Fibroblast of the aortic adventitia (primary cell): ENCODE data around the gene LSP1. TPM values are rescaled to one million over a fixed set of nuclear protein-coding genes. Genes with fewer than 3 reads are reported as not detected.
"Not testable (repeated sequence)": the region's sequence is repeated elsewhere in the genome, so short reads cannot be mapped to it uniquely, and the experiment has no call there.

ENCODE experiments used
- DNase-seq: peaks from one replicate; pipeline ENCODE4 v3.0.0-alpha.2; 2010; ENCODE audit warnings: low read depth
- H3K4me3 ChIP-seq: 2 replicates; pipeline ENCODE4 v1.5.1; 2011; ENCODE audit warnings: low read depth, mild to moderate bottlenecking, control low read depth, low read length, moderate library complexity
- CTCF ChIP-seq: IDR thresholded peaks from 2 replicates; pipeline ENCODE4 v1.5.1; 2011; ENCODE audit warnings: mild to moderate bottlenecking, low read length, control low read depth, inconsistent platforms; ENCODE audit not compliant: insufficient read depth
- small RNA-seq: library from RNA; depleted of rRNA; stranded (forward); fragments of <200 nt; gene quantifications from one replicate; pipeline ENCODE3, GENCODE V24; 2012
- total RNA-seq: library from RNA; depleted of rRNA; stranded (reverse); fragments of >200 nt; gene quantifications from 2 replicates; pipeline ENCODE4 v1.2.3, GENCODE V29; 2012; ENCODE audit warnings: low replicate concordance

The LSP1 gene
- total RNA-seq, 1 donor: 40.2 TPM

- no peak for DNase-seq
- H3K4me3 ChIP-seq: no peak overlapping the region
- no peak for TF ChIP-seq CTCF
Observed at GRCh38 chr11:1939006-1939625, 86.2 kb downstream of the LSP1 start.

- DNase-seq: peak; percentile 25
- H3K4me3 ChIP-seq: not testable (repeated sequence)
Observed at GRCh38 chr11:1939788-1940187, 86.9 kb downstream of the LSP1 start.

Small RNA genes within 50 kb of the gene (small RNA-seq; reads per million reads assigned to genes)
- gene AC051649.1: not detected
- not detected for gene MIR4298

Other genes with a start within 250 kb of the LSP1 start
- not detected in 2 replicates for gene KRTAP5-3, start 244.6 kb upstream of the LSP1 start, total RNA-seq
- not detected in 2 replicates for gene KRTAP5-4, start 230.9 kb upstream of the LSP1 start, total RNA-seq
- gene KRTAP5-5, start 223.3 kb upstream of the LSP1 start, total RNA-seq: not detected in 2 replicates
- not detected in 2 replicates for gene KRTAP5-6, start 155.9 kb upstream of the LSP1 start, total RNA-seq
- 2.2 and 5.9 TPM in 2 replicates for gene IFITM10, start 102.5 kb upstream of the LSP1 start, total RNA-seq
- 184 and 221 TPM in 2 replicates for gene CTSD, start 89.2 kb upstream of the LSP1 start, total RNA-seq
- gene SYT8, start 18.1 kb upstream of the LSP1 start, total RNA-seq: 0.82 TPM in 1 of 2 replicates, not detected in the other
- gene TNNI2, start 14.1 kb upstream of the LSP1 start, total RNA-seq: not detected in 2 replicates
- gene PRR33, start 38.8 kb downstream of the LSP1 start, total RNA-seq: not detected in 2 replicates
- 0.81 and 6.5 TPM in 2 replicates for gene TNNT3, start 66.6 kb downstream of the LSP1 start, total RNA-seq
- 55.2 and 84.3 TPM in 2 replicates for gene MRPL23, start 94.2 kb downstream of the LSP1 start, total RNA-seq
- 80.9 and 1,460 TPM in 2 replicates for gene H19, start 144.8 kb downstream of the LSP1 start, total RNA-seq